A549 (cell line): ENCODE measurements around the gene FNBP1L. TPM values are rescaled to one million over a fixed set of nuclear protein-coding genes. Genes with fewer than 3 reads are reported as not detected.

Experiments used
- ATAC-seq, 2 experiments: fragments of 200-7000 bp in 1 of 2; fragments of >200 bp in 1 of 2; cut with Nextera tagmentation in 1 of 2; cut with Tn5 transposase in 1 of 2; 3 replicates each; pipeline versions ENCODE4 v1.8.0 to v1.9.1; 2018 to 2020; ENCODE audit warnings: mild to moderate bottlenecking in 1 of 2, moderate library complexity in 1 of 2
- CTCF ChIA-PET: fragments of 300-600 bp; sonication (Branson Sonifier 250); formaldehyde crosslinking; extraction: SDS; loops from one replicate; lab custom pipeline; 2021; ENCODE audit warnings: antibody characterized with exemption, inconsistent platforms; lab: Yijun Ruan, JAX
- POLR2A ChIA-PET: fragments of 350-600 bp; formaldehyde crosslinking; extraction: SDS; loops from one replicate; lab custom pipeline; 2021; ENCODE audit warnings: antibody characterized with exemption, inconsistent platforms; lab: Yijun Ruan, JAX
- DNase-seq, 2 experiments: peaks; one replicate each; pipeline versions ENCODE4 v3.0.0 to v3.0.0-alpha.2; 2011 to 2016; ENCODE audit warnings: low read depth in 1 of 2, low spot score in 1 of 2
- FAIRE-seq: peaks from 2 replicates; lab custom pipeline; 2011; peaks lifted over from hg19 to GRCh38; lab: Jason Lieb, UNC
- H3K27ac ChIP-seq, 2 experiments: fragments of >200 bp; sonication (Bioruptor Twin); formaldehyde crosslinking; 3 replicates each; pipeline ENCODE4 v1.5.1; 2016 to 2017
- H3K4me1 ChIP-seq: fragments of >200 bp; sonication (Bioruptor Twin); formaldehyde crosslinking; 3 replicates; pipeline ENCODE4 v1.6.1; 2016
- H3K4me2 ChIP-seq: fragments of >200 bp; sonication (Bioruptor Twin); formaldehyde crosslinking; 3 replicates; pipeline ENCODE4 v1.6.1; 2016
- H3K4me3 ChIP-seq: fragments of >200 bp; sonication (Bioruptor Twin); formaldehyde crosslinking; 3 replicates; pipeline ENCODE4 v1.5.1; 2016
- H3K9me3 ChIP-seq: fragments of >200 bp; sonication (Bioruptor Twin); formaldehyde crosslinking; 3 replicates; pipeline ENCODE4 v1.6.1; 2016
- ATOH8 ChIP-seq: fragments of 250-450 bp; sonication (Bioruptor Pico); IDR thresholded peaks from 2 replicates; pipeline ENCODE4 v1.5.0; 2020; ENCODE audit warnings: low read depth, mild to moderate bottlenecking, moderate library complexity
- CBX2 ChIP-seq: fragments of 200-600 bp; sonication (generic); IDR thresholded peaks from 2 replicates; pipeline ENCODE4 v1.6.1; 2016; ENCODE audit warnings: low read depth, mild to moderate bottlenecking, borderline replicate concordance
- CHD4 ChIP-seq: fragments of 200-600 bp; sonication (generic); IDR thresholded peaks from 2 replicates; pipeline ENCODE4 v1.6.1; 2016; ENCODE audit warnings: antibody characterized with exemption, mild to moderate bottlenecking, borderline replicate concordance
- E2F6 ChIP-seq: IDR thresholded peaks from 2 replicates; pipeline ENCODE4 v1.6.1; 2012; ENCODE audit warnings: low read depth, borderline replicate concordance
- EHF ChIP-seq: fragments of 250-450 bp; sonication (Bioruptor Pico); IDR thresholded peaks from 2 replicates; pipeline ENCODE4 v1.5.0; 2020; ENCODE audit warnings: mild to moderate bottlenecking
- ESRRA ChIP-seq: fragments of 150-350 bp; IDR thresholded peaks from 2 replicates; pipeline ENCODE4 v1.6.1; 2014; ENCODE audit warnings: mild to moderate bottlenecking, low read length, borderline replicate concordance
- FOXS1 ChIP-seq: fragments of 250-450 bp; sonication (Bioruptor Pico); IDR thresholded peaks from 2 replicates; pipeline ENCODE4 v1.5.0; 2020; ENCODE audit warnings: mild to moderate bottlenecking, moderate library complexity
- HES2 ChIP-seq: fragments of >200 bp; sonication (Bioruptor Twin); formaldehyde crosslinking; IDR thresholded peaks from 2 replicates; pipeline ENCODE4 v1.6.1; 2016
- HMGXB4 ChIP-seq: fragments of 250-450 bp; sonication (Bioruptor Pico); IDR thresholded peaks from 2 replicates; pipeline ENCODE4 v1.5.0; 2021; ENCODE audit warnings: mild to moderate bottlenecking, moderate library complexity, borderline replicate concordance
- HOXA7 ChIP-seq: fragments of 250-450 bp; sonication (Bioruptor Pico); IDR thresholded peaks from 2 replicates; pipeline ENCODE4 v1.5.0; 2020; ENCODE audit warnings: mild to moderate bottlenecking, moderate library complexity
- HOXB13 ChIP-seq: fragments of 250-450 bp; sonication (Bioruptor Pico); IDR thresholded peaks from 2 replicates; pipeline ENCODE4 v1.5.0; 2020; ENCODE audit warnings: low read depth, mild to moderate bottlenecking, moderate library complexity
- JUN ChIP-seq, 2 experiments: fragments of >200 bp; sonication (Bioruptor Twin); formaldehyde crosslinking; IDR thresholded peaks; 2 replicates in 1 of 2; 3 replicates in 1 of 2; pipeline ENCODE4 v1.6.1; 2016 to 2017
- JUNB ChIP-seq: fragments of >200 bp; sonication (Bioruptor Twin); formaldehyde crosslinking; IDR thresholded peaks from 2 replicates; pipeline ENCODE4 v1.6.1; 2016
- MAZ ChIP-seq: fragments of 150-350 bp; IDR thresholded peaks from 2 replicates; pipeline ENCODE4 v1.6.1; 2014; ENCODE audit warnings: antibody characterized with exemption, low read depth, low read length, borderline replicate concordance
- MYC ChIP-seq: IDR thresholded peaks from 2 replicates; pipeline ENCODE4 v1.6.1; 2012; ENCODE audit warnings: mild to moderate bottlenecking, inconsistent platforms, low read length, improper control_type of control experiment, borderline replicate concordance
- NPAS2 ChIP-seq: fragments of 250-450 bp; sonication (Bioruptor Pico); IDR thresholded peaks from 2 replicates; pipeline ENCODE4 v1.8.0; 2022; ENCODE audit warnings: mild to moderate bottlenecking, moderate library complexity, borderline replicate concordance
- PHF8 ChIP-seq: fragments of 200-600 bp; sonication (generic); IDR thresholded peaks from 2 replicates; pipeline ENCODE4 v1.6.1; 2016; ENCODE audit warnings: low read depth, mild to moderate bottlenecking, antibody characterized with exemption, moderate library complexity, borderline replicate concordance
- RAD21 ChIP-seq, 2 experiments: fragments of >200 bp in 1 of 2; sonication (Bioruptor Twin) in 1 of 2; formaldehyde crosslinking in 1 of 2; IDR thresholded peaks in 1 of 2; conservative IDR thresholded peaks in 1 of 2; 2 replicates in 1 of 2; 3 replicates in 1 of 2; pipeline ENCODE4 v1.6.1; 2012 to 2018; ENCODE audit warnings: inconsistent platforms in 1 of 2
- RARB ChIP-seq: fragments of 250-450 bp; sonication (Bioruptor Pico); IDR thresholded peaks from 2 replicates; pipeline ENCODE4 v1.8.0; 2021; ENCODE audit warnings: mild to moderate bottlenecking, moderate library complexity
- RCOR1 ChIP-seq: fragments of 150-350 bp; IDR thresholded peaks from 2 replicates; pipeline ENCODE4 v1.6.1; 2014; ENCODE audit warnings: antibody characterized with exemption, low read length, low read depth
- RFX5 ChIP-seq: fragments of 450-650 bp; IDR thresholded peaks from 2 replicates; pipeline ENCODE4 v1.7.1; 2014; ENCODE audit warnings: antibody characterized with exemption, mild to moderate bottlenecking, moderate library complexity
- RNF2 ChIP-seq: fragments of 200-600 bp; sonication (generic); IDR thresholded peaks from 2 replicates; pipeline ENCODE4 v1.6.1; 2016; ENCODE audit warnings: low read depth, mild to moderate bottlenecking, antibody characterized with exemption, moderate library complexity, borderline replicate concordance
- SMC3 ChIP-seq: fragments of >200 bp; sonication (Bioruptor Twin); formaldehyde crosslinking; IDR thresholded peaks from 3 replicates; pipeline ENCODE4 v1.6.1; 2018; ENCODE audit warnings: inconsistent platforms
- USF2 ChIP-seq: fragments of 450-650 bp; IDR thresholded peaks from 2 replicates; pipeline ENCODE4 v1.6.1; 2014; ENCODE audit warnings: antibody characterized with exemption
- ZC3H11A ChIP-seq: fragments of 450-650 bp; IDR thresholded peaks from 2 replicates; pipeline ENCODE4 v1.6.1; 2014; ENCODE audit warnings: antibody characterized with exemption, mild to moderate bottlenecking
- WGBS: methylation state at CpG from one replicate; pipeline ENCODE4 v1.1.6; 2017; ENCODE audit errors: missing lambda C conversion rate; 5-methylcytosine and 5-hydroxymethylcytosine counted together
- polyA plus RNA-seq, 4 experiments: library from polyadenylated mRNA; depleted of rRNA in 3 of 4; stranded (reverse); fragments of >200 nt; fragmentation: RNase III in 1 of 4; extraction: RNeasy Plus Mini Kit Qiagen cat#74134 plus additional on column Dnase treatment in 1 of 4; gene quantifications; 2 replicates in 3 of 4; 3 replicates in 1 of 4; pipeline ENCODE4 v1.2.3, GENCODE V29; 2011 to 2017

The FNBP1L gene
- polyA plus RNA-seq, 2 of the 4 experiments (the other 2 are of a cell fraction), result 19.8 to 42.3 TPM

GRCh38 chr1:93542398-93542797 lies 94.5 kb downstream of the FNBP1L start:
- H3K4me3 ChIP-seq, result no peak overlapping the region
- WGBS, result 90% methylated on average over 1 of the region's 1 CpG
- no peak for FAIRE-seq
- ATAC-seq, result no peak
- no peaks in the 10 kb centered on the region for H3K9me3 ChIP-seq
- no peak for DNase-seq
- no peak overlapping the region for H3K4me2 ChIP-seq
- H3K27ac ChIP-seq, result no peak overlapping the region
- H3K4me1 ChIP-seq, result no peaks in the 10 kb centered on the region
- TF ChIP-seq SMC3 (no peak), ZC3H11A (no peak), RFX5 (no peak), HOXA7 (CRISPR knock-in tag) (no peak), USF2 (no peak), RARB (CRISPR knock-in tag) (no peak), CHD4 (no peak), EHF (CRISPR knock-in tag) (no peak), HMGXB4 (CRISPR knock-in tag) (no peak), MYC (no peak), NPAS2 (CRISPR knock-in tag) (no peak), RCOR1 (no peak), RAD21 (conservative IDR thresholded peaks at IDR 0.05 in 1 of 2, IDR thresholded peaks at IDR 0.05 in 1 of 2) (no peak), PHF8 (no peak), JUN (IDR thresholded peaks at IDR 0.05) (no peak), JUNB (no peak)
- ChIA-PET CTCF (interaction anchor here (0.7 kb wide), 1 partner anchor 127 kb away, joined by 3 read pairs; no protein-coding TSS in a partner anchor), POLR2A (interaction anchor here (0.7 to 0.8 kb wide), 2 partner anchors 9 to 197 kb away, joined by 3 to 12 read pairs; partner anchors contain the start of gene DR1)

- ATAC-seq, result no peak
These were observed 98.4 kb downstream of the FNBP1L start for GRCh38 chr1:93546162-93546863.

More at GRCh38 chr1:93546162-93546863, 98.4 kb downstream of the FNBP1L start:
- H3K9me3 ChIP-seq, result no peaks in the 10 kb centered on the region
- CTCF ChIA-PET, result interaction anchor here (1.4 kb wide), 2 partner anchors 10 to 13 kb away, joined by 3 to 4 read pairs; no protein-coding TSS in a partner anchor
- no peak overlapping the region for H3K4me3 ChIP-seq
- FAIRE-seq (no peak), DNase-seq (no peak)
- no peak overlapping the region for H3K4me2 ChIP-seq
- no peak overlapping the region for H3K27ac ChIP-seq
- 86% methylated on average over 3 of the region's 3 CpGs for WGBS
- POLR2A ChIA-PET, result no interaction called here
- H3K4me1 ChIP-seq, result no peaks in the 10 kb centered on the region
- TF ChIP-seq CBX2, result no peak
- no peak for TF ChIP-seq CHD4
- TF ChIP-seq RNF2, result no peak
- TF ChIP-seq HOXB13 (CRISPR knock-in tag), result no peak
- TF ChIP-seq E2F6, result no peak
- no peak for TF ChIP-seq HES2
- TF ChIP-seq RARB (CRISPR knock-in tag), result no peak
- no peak for TF ChIP-seq MAZ
- TF ChIP-seq ATOH8 (CRISPR knock-in tag), result no peak
- TF ChIP-seq ESRRA, result no peak
- TF ChIP-seq FOXS1, result no peak
